HG02763 (cell line): ENCODE results near the gene SIDT2.
"Not testable (repeated sequence)": the region's sequence is repeated elsewhere in the genome, so short reads cannot be mapped to it uniquely, and the experiment has no call there.

ENCODE experiments used
- ATAC-seq: cut with Tn5 transposase; IDR thresholded peaks from one replicate; pipeline ENCODE4 v1.9.1; 2021; ENCODE audit warnings: mild to moderate bottlenecking, moderate library complexity; ENCODE audit not compliant: unreplicated experiment

Gene SIDT2

DNA sequence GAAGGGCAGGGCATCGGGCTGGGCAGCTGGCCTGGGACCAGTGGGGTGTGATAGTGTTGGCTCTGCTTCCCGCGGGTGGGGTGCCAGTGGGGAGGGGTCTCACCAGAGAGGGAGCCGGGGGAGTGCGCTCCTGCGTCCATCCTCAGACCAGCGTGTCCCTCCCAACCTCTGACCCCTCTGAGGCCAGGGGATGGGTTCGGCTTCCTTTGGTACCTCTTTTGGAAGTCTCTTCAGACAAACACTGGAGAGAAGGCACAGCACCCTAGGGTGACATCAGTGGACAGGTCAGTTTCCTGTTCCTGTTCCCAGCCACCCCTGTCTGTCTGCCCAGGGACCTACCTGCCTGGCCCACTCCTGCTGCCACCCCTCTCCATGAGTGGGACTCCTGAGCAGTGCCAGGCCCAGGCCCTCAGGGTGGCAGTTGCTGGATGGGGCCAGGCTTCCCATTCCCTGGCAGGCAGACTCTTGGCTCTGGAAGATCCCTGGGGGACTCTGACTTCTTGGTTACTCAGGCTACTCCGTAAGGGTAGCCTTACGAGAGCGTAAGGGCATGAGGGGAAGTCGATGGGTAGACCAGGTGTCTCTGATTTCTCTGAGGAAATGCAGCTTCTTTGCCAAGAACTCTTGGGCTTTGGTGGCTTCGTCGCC lies 23.2 kb downstream of the SIDT2 start:
- ATAC-seq: no peak

DNA sequence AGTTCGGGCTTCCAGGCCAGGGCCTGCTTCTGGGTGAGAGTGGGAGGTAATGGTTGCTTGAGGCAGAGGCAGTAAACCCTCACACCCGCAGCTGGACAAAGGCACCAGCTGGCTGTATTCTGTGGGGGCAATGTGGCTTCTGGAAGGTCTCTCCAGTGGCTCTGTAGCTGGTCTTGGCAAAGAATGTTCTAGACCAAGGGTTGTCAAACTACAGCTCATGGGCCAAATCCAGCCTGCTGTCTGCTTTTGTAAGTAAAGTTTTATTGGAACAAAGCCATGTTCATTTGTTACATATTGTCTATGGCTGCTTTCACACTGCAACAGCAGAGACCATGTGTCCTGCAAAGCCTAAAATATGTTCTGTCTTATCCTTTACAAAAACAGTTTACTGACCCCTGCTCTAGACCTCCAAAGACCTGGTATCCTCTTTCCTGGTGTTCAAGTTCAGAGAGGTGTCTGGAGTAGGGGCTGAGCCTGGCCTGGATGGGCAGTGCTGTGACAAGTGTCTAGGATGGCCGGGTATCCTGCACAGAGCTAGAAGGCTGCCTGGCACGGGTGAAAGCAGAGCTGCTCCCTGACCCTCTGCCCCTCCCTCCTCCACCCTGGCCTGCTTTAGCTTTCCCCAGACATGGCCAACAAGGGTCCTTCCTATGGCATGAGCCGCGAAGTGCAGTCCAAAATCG lies 24.0 kb downstream of the SIDT2 start:
- ATAC-seq: no peak

DNA sequence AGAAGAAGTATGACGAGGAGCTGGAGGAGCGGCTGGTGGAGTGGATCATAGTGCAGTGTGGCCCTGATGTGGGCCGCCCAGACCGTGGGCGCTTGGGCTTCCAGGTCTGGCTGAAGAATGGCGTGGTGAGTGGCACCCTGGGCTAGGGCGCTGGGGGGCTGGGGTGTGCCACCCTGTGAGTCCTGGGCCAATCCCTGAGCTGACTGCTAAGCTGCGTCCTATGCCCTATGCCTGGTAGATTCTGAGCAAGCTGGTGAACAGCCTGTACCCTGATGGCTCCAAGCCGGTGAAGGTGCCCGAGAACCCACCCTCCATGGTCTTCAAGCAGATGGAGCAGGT lies 24.5 kb downstream of the SIDT2 start:
- ATAC-seq: no peak

DNA sequence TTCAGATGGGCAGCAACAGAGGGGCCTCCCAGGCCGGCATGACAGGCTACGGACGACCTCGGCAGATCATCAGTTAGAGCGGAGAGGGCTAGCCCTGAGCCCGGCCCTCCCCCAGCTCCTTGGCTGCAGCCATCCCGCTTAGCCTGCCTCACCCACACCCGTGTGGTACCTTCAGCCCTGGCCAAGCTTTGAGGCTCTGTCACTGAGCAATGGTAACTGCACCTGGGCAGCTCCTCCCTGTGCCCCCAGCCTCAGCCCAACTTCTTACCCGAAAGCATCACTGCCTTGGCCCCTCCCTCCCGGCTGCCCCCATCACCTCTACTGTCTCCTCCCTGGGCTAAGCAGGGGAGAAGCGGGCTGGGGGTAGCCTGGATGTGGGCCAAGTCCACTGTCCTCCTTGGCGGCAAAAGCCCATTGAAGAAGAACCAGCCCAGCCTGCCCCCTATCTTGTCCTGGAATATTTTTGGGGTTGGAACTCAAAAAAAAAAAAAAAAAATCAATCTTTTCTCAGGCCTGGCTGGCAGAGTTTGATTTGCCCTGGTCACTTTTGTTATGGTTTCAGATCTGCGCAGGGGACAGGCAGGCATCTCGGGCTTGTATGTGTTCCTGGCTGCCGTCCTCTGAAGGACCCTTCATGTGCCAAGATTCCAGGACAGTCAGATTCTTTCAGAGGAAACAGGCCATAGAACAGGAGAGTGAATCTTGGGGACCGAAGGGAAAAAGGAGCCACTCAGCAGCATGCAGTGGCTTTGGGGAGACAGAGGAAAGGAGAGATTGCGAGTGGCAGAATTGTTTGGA lies 25.9 kb downstream of the SIDT2 start:
- ATAC-seq: no peak

DNA sequence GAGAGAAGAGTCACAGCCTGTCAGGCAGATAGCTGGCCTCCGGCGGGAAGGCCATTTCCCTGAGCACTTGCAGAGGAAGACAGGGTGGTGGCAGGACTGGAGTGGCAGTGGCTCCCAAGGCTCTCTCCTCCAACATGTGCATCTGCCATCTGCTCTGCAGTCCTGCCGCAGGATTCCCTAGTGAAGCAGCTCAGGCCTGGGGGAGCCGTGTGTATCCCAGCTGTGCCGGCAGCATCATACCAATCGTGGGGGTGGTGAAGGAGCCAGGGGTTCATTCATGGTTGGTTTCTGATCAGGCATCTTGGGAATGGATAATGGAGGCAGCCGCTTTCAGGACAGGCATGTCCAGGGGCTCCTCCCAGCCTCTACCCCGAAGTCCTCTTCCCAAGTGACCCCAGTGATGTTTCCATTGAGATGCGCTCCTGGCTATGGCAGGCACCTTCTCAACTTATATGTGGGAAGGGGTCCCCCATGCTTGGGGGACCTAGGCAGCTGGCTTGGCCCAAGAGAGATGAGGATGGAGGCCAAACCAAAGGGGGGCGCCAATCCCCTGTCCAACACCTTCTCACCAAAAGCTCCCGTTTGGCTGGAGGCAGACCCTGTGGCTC lies 26.8 kb downstream of the SIDT2 start:
- no peak for ATAC-seq

DNA sequence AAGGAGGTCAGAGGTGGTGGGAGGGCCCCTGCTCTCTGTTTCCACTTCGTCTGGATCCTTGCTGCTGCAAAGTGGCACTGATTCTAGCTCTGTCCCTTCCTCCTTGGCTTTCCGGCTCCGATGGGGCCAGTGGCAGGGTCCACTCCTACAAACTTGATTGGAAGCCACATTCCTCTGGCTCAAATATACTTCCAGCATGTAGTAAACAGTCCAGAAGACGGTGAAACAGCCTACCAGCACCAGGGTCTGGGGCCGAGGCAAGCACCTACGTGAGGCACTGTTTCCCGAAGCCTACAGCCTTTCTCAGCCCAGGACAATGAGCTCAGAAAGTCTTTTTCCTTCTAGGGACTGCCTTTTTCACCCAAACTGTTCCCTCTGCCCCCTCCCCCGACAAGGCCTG lies 27.6 kb downstream of the SIDT2 start:
- ATAC-seq: not testable (repeated sequence)

DNA sequence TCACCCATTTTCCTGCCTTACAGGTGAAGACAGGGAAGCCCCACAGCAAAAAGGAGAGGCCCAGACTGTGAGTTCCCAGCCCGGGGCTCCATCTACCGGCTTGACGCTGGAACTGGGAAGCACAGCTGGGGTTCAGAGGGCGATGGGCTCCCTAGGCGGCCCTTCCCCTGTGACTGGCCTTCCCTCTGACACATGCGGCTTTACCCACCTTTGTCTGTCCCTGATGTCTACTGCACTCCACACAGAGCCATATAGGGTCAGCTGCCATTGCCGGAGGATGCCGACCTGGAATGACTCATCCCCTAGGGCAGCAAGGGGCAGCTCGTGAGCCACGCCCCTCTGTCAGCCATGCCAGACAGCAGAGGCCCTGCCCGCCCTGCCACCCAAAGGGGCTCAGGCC lies 28.3 kb downstream of the SIDT2 start:
- ATAC-seq: not testable (repeated sequence)

DNA sequence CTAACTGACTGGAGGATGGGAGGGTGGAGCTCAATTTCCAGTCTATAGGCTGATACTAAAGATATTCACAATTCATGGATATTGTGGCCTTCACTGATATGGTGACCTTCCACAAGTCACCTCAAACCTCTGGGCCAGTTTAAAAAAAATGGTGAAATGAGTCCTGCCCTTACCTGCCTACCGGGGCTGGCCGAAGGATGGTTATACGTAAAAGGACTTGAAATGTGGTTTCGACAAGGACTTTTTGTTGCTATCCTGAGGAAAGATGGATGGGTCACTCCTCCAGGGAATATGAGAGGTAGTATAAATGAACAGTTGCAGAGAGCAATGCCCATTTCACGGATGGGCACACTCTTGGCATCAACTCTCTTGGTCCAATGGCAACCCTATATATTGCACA lies 28.9 kb downstream of the SIDT2 start:
- ATAC-seq: not testable (repeated sequence)

DNA sequence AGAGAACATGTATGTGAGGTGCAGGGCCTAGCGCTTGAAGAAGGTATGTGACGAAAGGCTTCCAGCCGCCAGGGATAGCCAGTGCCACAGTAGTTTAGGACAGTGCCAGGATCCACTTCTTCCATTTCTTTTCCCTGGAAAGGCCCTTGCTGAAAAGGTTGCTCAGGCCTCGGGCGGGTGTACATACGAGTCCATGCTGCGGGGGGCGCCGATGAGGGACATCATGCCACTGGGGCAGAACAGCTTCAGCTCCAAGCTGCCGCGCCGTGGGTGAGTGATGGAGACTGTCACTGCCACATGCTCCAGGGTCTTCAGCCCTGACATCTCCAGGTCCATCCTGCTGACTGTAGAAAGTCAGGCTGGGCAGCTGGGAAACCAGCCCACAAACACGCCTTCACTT lies 30.2 kb downstream of the SIDT2 start:
- not testable (repeated sequence) for ATAC-seq

DNA sequence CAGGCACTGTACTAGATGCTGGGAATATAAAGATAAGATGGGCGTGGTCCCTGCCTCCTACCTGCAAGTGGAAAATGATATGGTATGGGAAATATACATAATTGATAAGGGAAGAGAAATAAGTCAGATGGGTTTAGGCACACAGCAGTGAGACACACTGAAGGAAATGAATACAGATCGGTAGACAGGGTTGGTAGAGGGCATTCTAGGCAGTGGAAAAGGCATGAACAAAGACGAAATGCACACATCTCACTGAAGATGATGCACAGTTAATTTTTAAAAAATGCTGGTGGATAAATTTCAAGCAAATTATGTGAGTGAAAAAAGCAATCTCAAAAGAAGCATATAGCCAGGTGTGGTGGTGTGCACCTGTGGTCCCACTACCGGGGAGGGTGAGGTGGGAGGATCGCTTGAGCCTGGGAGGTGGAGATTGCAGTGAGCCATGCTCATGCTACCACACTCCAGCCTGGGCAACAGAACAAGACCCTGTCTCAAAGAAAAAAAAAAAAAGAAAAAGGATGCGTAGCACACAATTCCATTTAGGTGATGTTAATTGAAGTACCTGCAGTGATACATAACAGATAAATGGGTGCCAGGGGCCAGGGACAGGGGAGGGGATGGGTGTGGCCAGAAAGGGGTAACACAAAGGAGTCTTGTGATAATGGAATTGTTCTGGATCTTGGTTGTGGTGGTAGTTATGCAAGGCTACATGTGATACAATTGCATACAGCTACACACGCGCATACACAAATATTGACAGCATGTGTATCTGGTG lies 31.0 kb downstream of the SIDT2 start:
- not testable (repeated sequence) for ATAC-seq

DNA sequence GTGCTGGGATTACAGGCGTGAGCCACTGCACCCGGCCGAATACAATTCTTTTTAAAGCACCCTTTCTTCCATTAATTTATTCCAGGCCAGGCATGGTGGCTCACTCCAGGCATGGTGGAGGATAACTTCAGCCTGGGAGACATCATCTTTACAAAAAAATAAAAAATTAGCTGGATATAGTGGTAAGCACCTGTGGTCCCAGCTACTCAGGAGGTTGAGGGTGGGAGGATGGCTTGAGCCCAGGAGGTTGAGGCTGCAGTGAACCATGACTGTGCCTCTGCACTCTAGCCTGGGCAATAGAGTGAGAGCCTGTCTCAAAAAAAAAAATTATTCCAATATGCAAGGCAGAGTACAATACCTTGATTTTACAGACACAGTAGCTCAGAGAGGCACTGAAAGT lies 32.1 kb downstream of the SIDT2 start:
- no peak for ATAC-seq

DNA sequence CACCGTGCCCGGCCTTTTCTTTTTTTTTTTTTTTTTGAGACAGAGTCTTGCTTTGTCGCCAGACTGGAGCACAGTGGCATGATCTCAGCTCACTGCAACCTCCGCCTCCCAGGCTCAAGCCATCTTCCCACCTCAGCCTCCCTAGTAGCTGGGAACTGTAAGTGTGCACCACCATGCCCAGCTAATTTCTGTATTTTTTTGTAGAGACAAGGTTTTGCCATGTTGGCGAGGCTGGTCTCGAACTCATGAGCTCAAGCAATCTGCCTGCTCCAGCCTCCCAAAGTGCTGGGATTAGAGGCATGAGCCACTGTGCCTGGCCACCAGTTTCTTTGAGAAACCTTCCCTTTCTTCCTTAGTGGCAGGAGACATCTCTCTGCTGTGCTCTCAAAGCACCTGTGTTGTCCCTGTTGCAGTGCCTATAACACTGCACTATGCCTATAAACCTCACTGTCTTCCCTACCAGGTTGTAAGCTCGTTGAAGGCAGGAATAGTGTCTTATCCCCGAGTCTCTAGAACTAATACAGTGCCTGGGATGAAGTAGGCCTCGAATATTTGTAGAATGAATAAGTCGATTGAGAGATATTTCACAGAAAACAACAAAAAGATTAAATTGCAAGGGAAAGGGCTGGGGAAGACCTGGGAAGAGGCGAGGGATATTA lies 34.3 kb downstream of the SIDT2 start:
- ATAC-seq: no peak

DNA sequence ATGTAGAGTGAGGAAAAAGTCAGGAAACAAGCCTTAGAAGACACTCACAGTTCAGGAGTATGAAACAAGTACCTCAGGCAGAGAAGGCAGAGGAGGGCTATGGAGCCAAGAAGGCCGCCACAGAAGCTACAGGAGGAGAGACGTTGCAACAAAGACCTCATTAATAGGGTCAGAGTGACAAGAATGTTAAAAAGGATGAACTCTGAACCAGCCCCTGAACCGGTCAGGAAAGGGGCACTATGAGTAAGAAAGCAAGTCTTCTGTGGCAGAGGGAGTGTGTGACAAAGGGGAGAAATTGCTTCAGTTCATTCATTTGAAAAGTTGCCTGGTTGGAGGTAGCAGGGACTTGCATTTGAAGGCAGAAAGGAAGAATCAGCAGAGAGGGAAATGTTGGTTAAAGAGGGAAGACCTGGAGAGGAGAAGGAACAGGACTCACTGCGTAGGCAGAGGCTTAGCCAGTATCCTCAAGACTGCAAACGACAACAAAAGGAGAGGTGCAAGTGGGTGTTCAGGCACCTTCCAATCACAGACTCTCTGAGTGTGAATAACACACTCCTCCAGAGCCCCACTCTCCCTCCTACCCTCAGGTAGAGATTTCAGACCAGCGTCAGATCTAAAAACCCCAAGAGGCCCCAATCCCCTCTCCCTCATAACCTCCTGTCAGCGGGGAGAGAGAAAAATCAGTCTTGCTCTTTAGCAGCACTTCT lies 36.0 kb downstream of the SIDT2 start:
- no peak for ATAC-seq

DNA sequence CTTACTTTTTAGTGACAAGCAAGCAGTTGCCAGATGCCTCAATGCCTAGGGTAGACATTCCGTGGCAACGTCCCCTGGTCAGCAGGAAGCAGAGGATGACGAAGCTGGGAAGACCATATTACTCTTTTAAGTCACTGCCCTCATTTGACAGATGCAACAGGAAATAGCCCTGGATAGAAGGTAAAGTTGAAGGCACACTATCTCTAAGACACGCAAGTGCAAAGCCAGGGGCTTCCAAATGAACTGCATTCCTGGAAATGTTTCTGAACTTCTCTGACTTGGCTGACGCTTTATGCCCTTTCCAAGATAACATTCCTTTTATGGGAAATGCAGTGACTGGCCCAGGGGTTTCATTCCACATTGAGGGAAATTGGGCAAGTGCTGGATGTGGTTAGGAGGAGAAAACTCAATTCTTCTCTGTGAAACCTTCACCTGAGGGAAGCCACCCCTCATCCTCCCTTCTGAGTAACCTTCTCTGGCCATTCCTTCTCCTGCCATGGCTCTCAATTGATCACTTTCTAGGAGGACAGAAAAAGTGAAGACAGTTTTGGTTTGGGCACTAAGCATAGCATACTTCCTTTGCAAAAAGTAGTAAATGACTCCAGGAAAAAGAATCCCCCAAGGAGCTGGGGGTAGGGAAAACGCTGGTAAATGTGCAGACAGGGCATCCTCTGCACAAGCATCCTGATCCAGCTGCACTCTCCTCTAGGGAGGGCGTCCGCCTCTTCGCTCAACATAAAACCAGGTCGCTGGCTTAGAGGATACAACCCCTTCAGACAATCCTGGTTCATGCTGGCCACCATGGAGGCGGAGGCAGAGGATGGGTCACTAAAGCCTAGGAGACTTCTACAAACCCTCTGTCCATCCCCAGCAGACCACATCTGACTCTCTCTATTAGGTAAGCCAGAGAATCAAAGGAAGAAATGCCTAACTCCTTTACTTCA lies 38.9 kb downstream of the SIDT2 start:
- no peak for ATAC-seq

DNA sequence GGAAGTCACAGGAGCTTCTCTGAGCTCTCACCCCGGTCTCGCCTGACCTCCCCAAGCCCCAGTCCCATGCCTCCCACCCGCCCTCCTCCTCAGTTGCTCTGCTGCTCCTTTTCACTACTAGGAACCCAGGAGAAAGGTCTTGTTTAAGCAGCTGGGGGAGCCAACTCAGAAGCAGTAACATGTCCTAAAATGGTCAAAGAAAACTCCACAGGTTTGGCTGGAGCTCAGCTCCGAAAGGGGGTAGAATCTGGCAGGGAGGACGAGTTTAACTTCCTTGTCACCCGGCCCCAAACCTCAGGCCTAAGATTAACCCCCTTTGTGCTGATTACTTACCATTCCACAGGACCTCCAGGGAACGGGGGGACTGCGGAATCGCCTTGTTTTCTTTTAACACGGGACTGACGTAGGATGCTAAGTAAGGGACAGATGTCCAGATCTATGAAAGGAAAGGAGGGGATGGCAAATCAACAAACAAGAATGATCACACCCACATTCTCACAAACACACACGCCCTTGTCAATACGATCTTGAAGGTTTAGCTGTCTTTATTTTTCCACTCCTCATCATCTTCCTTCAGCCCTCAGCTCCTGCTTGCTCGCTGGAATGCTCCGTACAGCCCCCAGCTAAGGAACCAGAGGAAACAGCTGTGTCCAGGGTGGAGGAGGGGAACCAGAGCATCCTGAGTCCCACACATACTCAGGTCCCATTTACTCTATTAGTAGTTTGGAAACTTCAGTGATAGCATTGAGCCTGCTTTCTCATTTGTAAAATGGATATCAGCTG lies 39.8 kb downstream of the SIDT2 start:
- ATAC-seq: no peak

DNA sequence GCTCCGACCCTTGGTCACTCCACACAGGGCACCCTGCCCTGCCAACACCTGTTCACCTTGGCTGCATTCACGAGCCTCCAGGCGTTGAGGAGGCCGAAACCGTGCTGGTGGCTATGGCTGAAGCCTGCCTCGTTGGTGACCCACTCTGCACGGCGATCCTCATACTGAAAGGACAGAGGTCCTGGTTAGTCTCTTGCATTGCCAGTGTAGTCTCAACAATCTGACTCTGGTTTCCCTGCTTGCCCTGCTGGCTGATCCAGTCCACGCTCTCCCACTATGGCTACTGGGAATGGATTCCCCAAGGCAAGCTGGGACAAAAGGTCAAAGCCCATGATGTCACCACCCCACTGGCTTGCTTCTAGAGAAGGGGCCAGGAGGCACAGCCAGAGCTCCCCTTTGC lies 40.5 kb downstream of the SIDT2 start:
- no peak for ATAC-seq

DNA sequence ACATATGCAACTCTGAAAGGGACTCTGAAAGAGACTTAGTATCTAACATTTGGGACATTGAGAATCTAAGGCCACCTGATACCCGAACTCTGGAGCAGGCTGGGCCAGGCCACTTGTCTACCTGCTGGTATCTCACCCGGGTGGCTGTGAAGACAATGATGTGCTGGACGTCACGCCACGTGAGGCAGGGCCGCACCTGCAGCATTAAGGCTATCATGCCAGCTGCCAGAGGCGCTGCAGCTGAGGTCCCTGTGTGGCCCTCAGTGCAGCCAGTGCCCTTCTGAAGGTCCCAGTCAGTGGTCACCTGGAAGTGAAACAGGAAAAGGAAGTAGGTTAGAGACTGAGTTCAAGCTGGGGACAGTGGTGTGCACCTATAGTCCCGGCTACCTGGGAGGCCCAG lies 40.9 kb downstream of the SIDT2 start:
- ATAC-seq: no peak

DNA sequence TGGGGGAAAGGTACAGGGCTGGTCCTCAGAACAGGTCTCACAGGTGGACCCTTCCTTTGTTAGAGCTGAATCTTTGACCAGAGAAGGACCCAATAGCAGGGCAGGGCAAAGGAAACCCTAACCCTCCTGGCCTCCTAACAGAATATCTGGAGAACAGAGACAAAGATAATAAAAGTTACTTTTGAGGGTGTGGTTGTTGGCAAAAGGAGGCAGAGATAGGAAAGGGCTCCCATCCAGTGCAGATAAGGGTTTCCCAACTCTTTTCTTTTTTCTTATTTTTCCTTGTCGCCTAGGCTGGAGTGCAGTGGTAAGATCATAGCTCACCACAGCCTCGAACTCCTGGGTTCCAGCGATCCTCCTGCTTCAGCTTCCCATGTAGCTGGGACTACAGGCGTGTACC lies 41.5 kb downstream of the SIDT2 start:
- no peak for ATAC-seq
